Measurements from ENCODE around the gene GTPBP6. TPM values are rescaled to one million over a fixed set of nuclear protein-coding genes. Genes with fewer than 3 reads are reported as not detected.
A peak's percentile ranks its signal among the peaks of the same experiment; 100 is the strongest.

Gene GTPBP6
- total and polyA plus RNA-seq, 7 donors = 48.1 to 63.4 (median 50.0) TPM

GRCh38 chrX:276581-277201 lies 41.9 kb downstream of the GTPBP6 start:
- Histone ChIP-seq H3K4me3 (peak overlapping the region; percentile 65), H3K27ac (no peak overlapping the region), H3K36me3 (ENCODE audit: insufficient read depth in 1 of 2, low read depth in 1 of 2) (no peaks in the 10 kb centered on the region), H3K4me1 (peaks cover 5% of the 10 kb centered on the region), H3K9me3 (no peaks in the 10 kb centered on the region), H3K27me3 (ENCODE audit: insufficient read depth in 3 of 3, low read length in 2 of 3) (peaks cover 0 to 9% (median 7%) of the 10 kb centered on the region in 3 donors)
- no peak for DNase-seq
- intact Hi-C loops (cut with DNase I) = no loop called here
- ATAC-seq = peak; percentile 50 to 66 (median 60)
- no peak for TF ChIP-seq CTCF (IDR thresholded peaks at IDR 0.05)
- 4 to 7% (median 5%) methylated on average over 47 to 49 of the region's 49 CpGs for WGBS, 3 donors

- intact Hi-C loops (cut with DNase I) = no loop called here
- TF ChIP-seq CTCF (IDR thresholded peaks at IDR 0.05) = no peak
- H3K27me3 ChIP-seq (ENCODE audit: insufficient read depth in 3 of 3, low read length in 2 of 3) = peaks cover 0 to 9% (median 7%) of the 10 kb centered on the region in 3 donors
- ATAC-seq (peak; percentile 90 to 96 (median 95)), DNase-seq (peak; percentile 73 to 75)
- 1 to 6% (median 2%) methylated on average over 30 to 36 of the region's 36 CpGs for WGBS, 3 donors
- no peak overlapping the region for H3K27ac ChIP-seq
- H3K4me1 ChIP-seq = peaks cover 5% of the 10 kb centered on the region
- H3K4me3 ChIP-seq = peak overlapping the region; percentile 65
- H3K9me3 ChIP-seq = no peaks in the 10 kb centered on the region
- no peaks in the 10 kb centered on the region for H3K36me3 ChIP-seq (ENCODE audit: insufficient read depth in 1 of 2, low read depth in 1 of 2)
Observed at GRCh38 chrX:275967-276580, 42.5 kb downstream of the GTPBP6 start.

- H3K4me1 ChIP-seq = peaks cover 5% of the 10 kb centered on the region
- H3K27ac ChIP-seq = no peak overlapping the region
- peak overlapping the region; percentile 65 for H3K4me3 ChIP-seq
- ATAC-seq = peak; percentile 26 to 41 (median 28)
- intact Hi-C loops (cut with DNase I) = no loop called here
- H3K9me3 ChIP-seq = no peaks in the 10 kb centered on the region
- peaks cover 0 to 9% (median 7%) of the 10 kb centered on the region in 3 donors for H3K27me3 ChIP-seq (ENCODE audit: insufficient read depth in 3 of 3, low read length in 2 of 3)
- no peak for TF ChIP-seq CTCF (IDR thresholded peaks at IDR 0.05)
- 29 to 42% (median 40%) methylated on average over 31 to 32 of the region's 32 CpGs for WGBS, 3 donors
- no peak for DNase-seq
- H3K36me3 ChIP-seq (ENCODE audit: insufficient read depth in 1 of 2, low read depth in 1 of 2) = no peaks in the 10 kb centered on the region
Observed at GRCh38 chrX:275476-275966, 43.1 kb downstream of the GTPBP6 start.

GRCh38 chrX:274904-275475 lies 43.6 kb downstream of the GTPBP6 start:
- Histone ChIP-seq H3K4me1 (peaks cover 5% of the 10 kb centered on the region), H3K27me3 (ENCODE audit: insufficient read depth in 3 of 3, low read length in 2 of 3) (peaks cover 0 to 9% (median 7%) of the 10 kb centered on the region in 3 donors), H3K36me3 (ENCODE audit: insufficient read depth in 1 of 2, low read depth in 1 of 2) (no peaks in the 10 kb centered on the region), H3K27ac (no peak overlapping the region), H3K4me3 (peak overlapping the region; percentile 65), H3K9me3 (no peaks in the 10 kb centered on the region)
- intact Hi-C loops (cut with DNase I) = no loop called here
- ATAC-seq (peak in 2 of 4 donors; percentile 30 to 41), DNase-seq (peak in 1 of 2 donors; percentile 71)
- TF ChIP-seq CTCF (IDR thresholded peaks at IDR 0.05) = no peak
- 57 to 69% (median 66%) methylated on average over 15 to 16 of the region's 16 CpGs for WGBS, 3 donors

Measured in psoas muscle (tissue), 8 donors.